Neural cell (in vitro differentiated cells): ENCODE data around the gene TNS1.

Experiments used
- MXI1 ChIP-seq: fragments of 450-650 bp; conservative IDR thresholded peaks from 2 replicates; pipeline ENCODE4 v1.6.1; 2014; ENCODE audit warnings: antibody characterized with exemption, mild to moderate bottlenecking; ENCODE audit not compliant: poor library complexity, severe bottlenecking
- SMC3 ChIP-seq: fragments of 450-650 bp; conservative IDR thresholded peaks from 2 replicates; pipeline ENCODE4 v1.6.1; 2014; ENCODE audit warnings: antibody characterized with exemption, mild to moderate bottlenecking, moderate library complexity; ENCODE audit not compliant: poor library complexity

GRCh38 chr2:217875138-217875537 lies 127.7 kb downstream of the TNS1 start:
- TF ChIP-seq SMC3 (no peak), MXI1 (no peak)
